ENCODE data around the gene REEP6. TPM values are rescaled to one million over a fixed set of nuclear protein-coding genes. Genes with fewer than 3 reads are reported as not detected.

Gene REEP6
- total RNA-seq, 1 experiment from 2014 or later, result 9.2 TPM

- CTCF ChIA-PET, result no interaction called here
- no peaks in the 10 kb centered on the region for H3K9me3 ChIP-seq (ENCODE audit: control insufficient read depth, insufficient read depth, low read depth, low read length)
- BruUV-seq (replicated peaks), result no TSS peak
- intact Hi-C loops (cut with micrococcal nuclease; ENCODE audit: unreplicated experiment) (no loop called here), in situ Hi-C loops (cut with HindIII; ENCODE audit: low pct_unique_long_range_greater_than_20kb, low sequenced_read_pairs) (no loop called here)
- TF ChIP-seq, protein P1, sequence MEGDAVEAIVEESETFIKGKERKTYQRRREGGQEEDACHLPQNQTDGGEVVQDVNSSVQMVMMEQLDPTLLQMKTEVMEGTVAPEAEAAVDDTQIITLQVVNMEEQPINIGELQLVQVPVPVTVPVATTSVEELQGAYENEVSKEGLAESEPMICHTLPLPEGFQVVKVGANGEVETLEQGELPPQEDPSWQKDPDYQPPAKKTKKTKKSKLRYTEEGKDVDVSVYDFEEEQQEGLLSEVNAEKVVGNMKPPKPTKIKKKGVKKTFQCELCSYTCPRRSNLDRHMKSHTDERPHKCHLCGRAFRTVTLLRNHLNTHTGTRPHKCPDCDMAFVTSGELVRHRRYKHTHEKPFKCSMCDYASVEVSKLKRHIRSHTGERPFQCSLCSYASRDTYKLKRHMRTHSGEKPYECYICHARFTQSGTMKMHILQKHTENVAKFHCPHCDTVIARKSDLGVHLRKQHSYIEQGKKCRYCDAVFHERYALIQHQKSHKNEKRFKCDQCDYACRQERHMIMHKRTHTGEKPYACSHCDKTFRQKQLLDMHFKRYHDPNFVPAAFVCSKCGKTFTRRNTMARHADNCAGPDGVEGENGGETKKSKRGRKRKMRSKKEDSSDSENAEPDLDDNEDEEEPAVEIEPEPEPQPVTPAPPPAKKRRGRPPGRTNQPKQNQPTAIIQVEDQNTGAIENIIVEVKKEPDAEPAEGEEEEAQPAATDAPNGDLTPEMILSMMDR (IDR thresholded peaks at IDR 0.05), result no peak
- 0 out of 2 replicates have a peak, but pooled peaks have one; percentile 42 for TF ChIP-seq POLR2AphosphoS5 (IDR thresholded peaks at IDR 0.05; ENCODE audit: low read depth, low read length)
- H3K27ac ChIP-seq (ENCODE audit: low read length), result no peak overlapping the region
- H3K4me1 ChIP-seq (ENCODE audit: control insufficient read depth, insufficient read depth, low read length), result no peaks in the 10 kb centered on the region; the same call in 1 of the 2 replicates
- DNase-seq (ENCODE audit: low read depth, low spot score) (no peak), ATAC-seq (no peak)
- no peaks in the 10 kb centered on the region for H3K36me3 ChIP-seq (ENCODE audit: control insufficient read depth, insufficient read depth, low read length)
- H3K4me3 ChIP-seq (ENCODE audit: low read depth in 2 of 2, low read length in 2 of 2), result no peak overlapping the region
- POLR2A ChIA-PET, result interaction anchor here (0.6 to 0.7 kb wide), 2 partner anchors 14 to 190 kb away, joined by 5 to 6 read pairs; no protein-coding TSS in a partner anchor
- H3K27me3 ChIP-seq (ENCODE audit: control insufficient read depth, insufficient read depth, low read length), result no peaks in the 10 kb centered on the region
Measured at GRCh38 chr19:1457892-1458291, 33.1 kb upstream of the REEP6 start.

DNA sequence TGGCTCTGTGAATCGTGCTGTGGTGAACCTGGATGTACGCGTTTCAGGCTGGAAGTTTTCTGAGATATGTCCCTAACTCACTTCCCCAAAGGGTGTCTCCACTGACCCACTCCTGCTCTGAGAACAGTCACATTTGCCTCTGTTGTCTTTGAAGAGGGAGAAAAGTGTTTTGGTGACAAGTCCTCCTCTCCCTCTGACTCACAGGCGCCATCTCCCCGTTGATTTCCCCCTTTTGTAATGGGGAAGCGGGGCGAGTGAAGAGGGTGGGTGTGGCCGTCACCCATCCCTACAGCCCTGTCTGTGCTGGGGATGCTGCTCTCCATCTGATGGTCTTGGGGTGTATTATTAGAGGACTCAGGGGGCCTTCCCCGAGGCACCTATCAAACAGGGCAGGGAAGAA, 31.5 kb upstream of the REEP6 start:
- no peaks in the 10 kb centered on the region; the same call in 1 of the 2 replicates for H3K4me1 ChIP-seq (ENCODE audit: control insufficient read depth, insufficient read depth, low read length)
- H3K27me3 ChIP-seq (ENCODE audit: control insufficient read depth, insufficient read depth, low read length), result no peaks in the 10 kb centered on the region
- BruUV-seq (replicated peaks), result TSS peak; percentile 65
- no peaks in the 10 kb centered on the region for H3K36me3 ChIP-seq (ENCODE audit: control insufficient read depth, insufficient read depth, low read length)
- DNase-seq (ENCODE audit: low read depth, low spot score) (no peak), ATAC-seq (no peak)
- intact Hi-C loops (cut with micrococcal nuclease; ENCODE audit: unreplicated experiment), result no loop called here
- ChIA-PET CTCF (interaction anchor here (0.6 kb wide), 1 partner anchor 297 kb away, joined by 3 read pairs; no protein-coding TSS in a partner anchor), POLR2A (no interaction called here)
- H3K4me3 ChIP-seq (ENCODE audit: low read depth in 2 of 2, low read length in 2 of 2), result no peak overlapping the region
- in situ Hi-C loops (cut with HindIII; ENCODE audit: low pct_unique_long_range_greater_than_20kb, low sequenced_read_pairs), result no loop called here
- no peaks in the 10 kb centered on the region for H3K9me3 ChIP-seq (ENCODE audit: control insufficient read depth, insufficient read depth, low read depth, low read length)
- no peak overlapping the region for H3K27ac ChIP-seq (ENCODE audit: low read length)
- TF ChIP-seq, protein P1 (IDR thresholded peaks at IDR 0.05), result no peak
- TF ChIP-seq, protein P2, sequence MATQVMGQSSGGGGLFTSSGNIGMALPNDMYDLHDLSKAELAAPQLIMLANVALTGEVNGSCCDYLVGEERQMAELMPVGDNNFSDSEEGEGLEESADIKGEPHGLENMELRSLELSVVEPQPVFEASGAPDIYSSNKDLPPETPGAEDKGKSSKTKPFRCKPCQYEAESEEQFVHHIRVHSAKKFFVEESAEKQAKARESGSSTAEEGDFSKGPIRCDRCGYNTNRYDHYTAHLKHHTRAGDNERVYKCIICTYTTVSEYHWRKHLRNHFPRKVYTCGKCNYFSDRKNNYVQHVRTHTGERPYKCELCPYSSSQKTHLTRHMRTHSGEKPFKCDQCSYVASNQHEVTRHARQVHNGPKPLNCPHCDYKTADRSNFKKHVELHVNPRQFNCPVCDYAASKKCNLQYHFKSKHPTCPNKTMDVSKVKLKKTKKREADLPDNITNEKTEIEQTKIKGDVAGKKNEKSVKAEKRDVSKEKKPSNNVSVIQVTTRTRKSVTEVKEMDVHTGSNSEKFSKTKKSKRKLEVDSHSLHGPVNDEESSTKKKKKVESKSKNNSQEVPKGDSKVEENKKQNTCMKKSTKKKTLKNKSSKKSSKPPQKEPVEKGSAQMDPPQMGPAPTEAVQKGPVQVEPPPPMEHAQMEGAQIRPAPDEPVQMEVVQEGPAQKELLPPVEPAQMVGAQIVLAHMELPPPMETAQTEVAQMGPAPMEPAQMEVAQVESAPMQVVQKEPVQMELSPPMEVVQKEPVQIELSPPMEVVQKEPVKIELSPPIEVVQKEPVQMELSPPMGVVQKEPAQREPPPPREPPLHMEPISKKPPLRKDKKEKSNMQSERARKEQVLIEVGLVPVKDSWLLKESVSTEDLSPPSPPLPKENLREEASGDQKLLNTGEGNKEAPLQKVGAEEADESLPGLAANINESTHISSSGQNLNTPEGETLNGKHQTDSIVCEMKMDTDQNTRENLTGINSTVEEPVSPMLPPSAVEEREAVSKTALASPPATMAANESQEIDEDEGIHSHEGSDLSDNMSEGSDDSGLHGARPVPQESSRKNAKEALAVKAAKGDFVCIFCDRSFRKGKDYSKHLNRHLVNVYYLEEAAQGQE (IDR thresholded peaks at IDR 0.05; ENCODE audit: insufficient read depth in 1 of 2, low read depth in 2 of 2, low read length in 1 of 2), result no peak
- TF ChIP-seq SIN3A (IDR thresholded peaks at IDR 0.05; ENCODE audit: borderline replicate concordance, insufficient read depth, low read depth, low read length) (no peak), TCF7L2 (IDR thresholded peaks at IDR 0.05; ENCODE audit: low read depth, low read length) (no peak), POLR2AphosphoS5 (IDR thresholded peaks at IDR 0.05; ENCODE audit: low read depth, low read length) (no peak)

Measured in Panc1 (cell line).